IMR-90 (cell line): Measurements from ENCODE around the gene BEST1. TPM values are rescaled to one million over a fixed set of nuclear protein-coding genes. Genes with fewer than 3 reads are reported as not detected.
A peak's percentile ranks its signal among the peaks of the same experiment; 100 is the strongest.

ENCODE experiments used
- ATAC-seq: fragments of 200-7000 bp; cut with Tn5 transposase; 2 replicates; pipeline ENCODE4 v1.9.1; 2020; ENCODE audit warnings: low read depth, mild to moderate bottlenecking, moderate library complexity
- BruUV-seq: library from RNA; stranded (reverse); fragments of 400-500 nt; replicated peaks from 2 replicates; lab custom pipeline; 2021; lab: Mats Ljungman, UMichigan
- CTCF ChIA-PET: fragments of 300-600 bp; formaldehyde crosslinking; extraction: SDS; loops from one replicate; lab custom pipeline; 2021; ENCODE audit warnings: antibody characterized with exemption; lab: Yijun Ruan, JAX
- POLR2A ChIA-PET: fragments of 300-600 bp; sonication (Branson Sonifier 250); formaldehyde crosslinking; loops from one replicate; lab custom pipeline; 2022; ENCODE audit warnings: antibody characterized with exemption; ENCODE audit not compliant: unreplicated experiment; lab: Charles Lee
- DNase-seq: peaks from one replicate; pipeline ENCODE4 v3.0.0; 2013
- H2AFZ ChIP-seq: replicated peaks from 2 replicates; pipeline ENCODE3; 2013; ENCODE audit warnings: low read length, mild to moderate bottlenecking; ENCODE audit not compliant: poor library complexity
- H2AK5ac ChIP-seq: 2 replicates; pipeline ENCODE4 v1.6.1; 2013; ENCODE audit warnings: low read depth, low read length, inconsistent platforms
- H2AK9ac ChIP-seq: replicated peaks from 2 replicates; pipeline ENCODE3; 2013; ENCODE audit warnings: mild to moderate bottlenecking, low read depth, low read length, moderate library complexity; ENCODE audit not compliant: poor library complexity
- H2BK120ac ChIP-seq: 2 replicates; pipeline ENCODE4 v1.6.1; 2013; ENCODE audit warnings: low read depth, low read length, inconsistent platforms
- H2BK15ac ChIP-seq: 3 replicates; pipeline ENCODE4 v1.6.1; 2013; ENCODE audit warnings: low read depth, low read length, inconsistent platforms
- H2BK20ac ChIP-seq: 2 replicates; pipeline ENCODE4 v1.6.1; 2013; ENCODE audit warnings: low read depth, mild to moderate bottlenecking, inconsistent platforms, low read length, moderate library complexity
- H2BK5ac ChIP-seq: 2 replicates; pipeline ENCODE4 v1.6.1; 2013; ENCODE audit warnings: mild to moderate bottlenecking, low read depth, low read length, inconsistent platforms; ENCODE audit not compliant: poor library complexity, severe bottlenecking
- H3K14ac ChIP-seq: replicated peaks from 2 replicates; pipeline ENCODE4 v1.6.1; 2013; ENCODE audit warnings: low read depth, low read length, inconsistent platforms
- H3K18ac ChIP-seq: 2 replicates; pipeline ENCODE4 v1.6.1; 2013; ENCODE audit warnings: low read depth, low read length, control low read depth
- H3K23ac ChIP-seq: 2 replicates; pipeline ENCODE4 v1.6.1; 2013; ENCODE audit warnings: low read depth, low read length, inconsistent platforms
- H3K27ac ChIP-seq: 2 replicates; pipeline ENCODE4 v1.5.1; 2013; ENCODE audit warnings: mild to moderate bottlenecking, control low read depth, low read length; ENCODE audit not compliant: insufficient read depth
- H3K27me3 ChIP-seq: 2 replicates; pipeline ENCODE4 v1.6.1; 2013; ENCODE audit warnings: low read length; ENCODE audit not compliant: control insufficient read depth, insufficient read depth
- H3K36me3 ChIP-seq: 2 replicates; pipeline ENCODE4 v1.6.1; 2013; ENCODE audit warnings: low read length, mixed read lengths; ENCODE audit not compliant: control insufficient read depth, insufficient read depth
- H3K4ac ChIP-seq: 2 replicates; pipeline ENCODE4 v1.6.1; 2013; ENCODE audit warnings: low read depth, low read length, inconsistent platforms
- H3K4me1 ChIP-seq: 2 replicates; pipeline ENCODE4 v1.6.1; 2013; ENCODE audit warnings: low read length, mixed read lengths; ENCODE audit not compliant: control insufficient read depth, insufficient read depth
- H3K4me2 ChIP-seq: 2 replicates; pipeline ENCODE4 v1.6.1; 2013; ENCODE audit warnings: low read depth, mild to moderate bottlenecking, control low read depth, low read length, moderate library complexity
- H3K4me3 ChIP-seq: 2 replicates; pipeline ENCODE4 v1.5.1; 2013; ENCODE audit warnings: low read depth, mild to moderate bottlenecking, control low read depth, low read length, moderate library complexity; ENCODE audit not compliant: insufficient read depth
- H3K56ac ChIP-seq: 2 replicates; pipeline ENCODE4 v1.6.1; 2013; ENCODE audit warnings: low read length, inconsistent platforms; ENCODE audit not compliant: insufficient read depth; ENCODE audit errors: extremely low read depth
- H3K79me1 ChIP-seq, 2 experiments: 2 replicates each; pipeline ENCODE4 v1.6.1; 2013; ENCODE audit warnings: low read length in 2 of 2, inconsistent platforms in 1 of 2, low read depth in 1 of 2
- H3K9ac ChIP-seq: 2 replicates; pipeline ENCODE4 v1.6.1; 2013; ENCODE audit warnings: low read depth, low read length, control low read depth
- H3K9me1 ChIP-seq: 2 replicates; pipeline ENCODE4 v1.6.1; 2013; ENCODE audit warnings: low read length, inconsistent platforms; ENCODE audit not compliant: insufficient read depth
- H3K9me3 ChIP-seq: 2 replicates; pipeline ENCODE4 v1.6.1; 2013; ENCODE audit warnings: low read length; ENCODE audit not compliant: control insufficient read depth, insufficient read depth
- H4K20me1 ChIP-seq: 2 replicates; pipeline ENCODE4 v1.6.1; 2013; ENCODE audit warnings: low read length, inconsistent platforms; ENCODE audit not compliant: insufficient read depth
- H4K5ac ChIP-seq: 2 replicates; pipeline ENCODE4 v1.6.1; 2013; ENCODE audit warnings: mild to moderate bottlenecking, low read depth, low read length, control low read depth
- H4K8ac ChIP-seq, 2 experiments: 2 replicates each; pipeline ENCODE4 v1.6.1; 2013; ENCODE audit warnings: low read depth in 2 of 2, low read length in 2 of 2, control low read depth in 1 of 2, inconsistent platforms in 1 of 2
- H4K91ac ChIP-seq: 2 replicates; pipeline ENCODE4 v1.6.1; 2013; ENCODE audit warnings: low read depth, low read length, inconsistent platforms; ENCODE audit not compliant: insufficient read depth
- ELK1 ChIP-seq: fragments of 150-350 bp; IDR thresholded peaks from 2 replicates; pipeline ENCODE4 v1.6.1; 2016; ENCODE audit warnings: low read depth, mild to moderate bottlenecking, low read length, moderate library complexity, borderline replicate concordance
- RFX5 ChIP-seq: IDR thresholded peaks from 2 replicates; pipeline ENCODE4 v1.8.0; 2012; ENCODE audit warnings: low read depth, mild to moderate bottlenecking, low read length, moderate library complexity
- WGBS, 2 experiments: methylation state at CpG; one replicate each; pipeline versions ENCODE4 v1.1.5 to v1.1.7; 2013; ENCODE audit warnings: missing lambda C conversion rate in 2 of 2; ENCODE audit not compliant: insufficient read length in 1 of 2; ENCODE audit errors: extremely low coverage in 2 of 2; 5-methylcytosine and 5-hydroxymethylcytosine counted together
- dilution Hi-C: fragments of 300-500 bp; cut with HindIII; formaldehyde crosslinking; loops from one replicate; pipeline ENCODE4 v1.14.3; 2018; ENCODE audit warnings: low sequenced_read_pairs; ENCODE audit not compliant: unreplicated experiment
- in situ Hi-C: fragments of 300-500 bp; cut with MboI; formaldehyde crosslinking; loops from 3 replicates; pipeline ENCODE4 v1.14.3; 2019; ENCODE audit warnings: low sequenced_read_pairs, inconsistent platforms, mixed read lengths
- intact Hi-C: fragments of 100-400 bp; cut with micrococcal nuclease; formaldehyde crosslinking; loops from 2 replicates; pipeline ENCODE4 v1.10.0; 2022
- polyA plus RNA-seq, 3 experiments: library from polyadenylated mRNA; depleted of rRNA; stranded (reverse); fragments of >200 nt; gene quantifications; 2 replicates each; pipeline ENCODE4 v1.2.3, GENCODE V29; 2012; ENCODE audit warnings: low replicate concordance in 1 of 3
- total RNA-seq: library from RNA; depleted of rRNA; stranded (reverse); fragments of >200 nt; gene quantifications from 2 replicates; pipeline ENCODE4 v1.2.3, GENCODE V29; 2012

Gene BEST1
- total and polyA plus RNA-seq, 2 of the 4 experiments (the other 2 are of a cell fraction), result 0.90 to 1.4 TPM

- Histone ChIP-seq H3K9ac (peak overlapping the region; percentile 98), H2BK120ac (peak overlapping the region; percentile 33; the same call in 1 of the 2 replicates), H2AK9ac (peak overlapping the region; percentile 4), H3K36me3 (peaks cover 31% of the 10 kb centered on the region), H3K18ac (peak overlapping the region; percentile 10; the same call in 1 of the 2 replicates), H2AK5ac (no peak overlapping the region; the same call in 1 of the 2 replicates), H3K4me1 (peaks cover 18% of the 10 kb centered on the region), H4K5ac (no peak overlapping the region), H3K9me1 (peaks cover 31% of the 10 kb centered on the region), H2AFZ (peak overlapping the region; percentile 35), H4K91ac (0 out of 2 replicates have a peak overlapping the region, but pooled peaks have one; percentile 28), H3K9me3 (no peaks in the 10 kb centered on the region), H4K20me1 (peaks cover 56% of the 10 kb centered on the region), H3K4me3 (peak overlapping the region; percentile 93), H3K14ac (peak overlapping the region; percentile 93), H3K79me1 (peaks cover 15 to 71% of the 10 kb centered on the region in 2 experiments), H3K27me3 (no peaks in the 10 kb centered on the region), H3K4me2 (peak overlapping the region; percentile 66; the same call in 1 of the 2 replicates), H3K23ac (peak overlapping the region; percentile 90), H4K8ac (peak overlapping the region in 1 of 2 experiments; percentile 11; a peak in 1 of 4 replicates), H2BK20ac (no peak overlapping the region), H3K27ac (peak overlapping the region; percentile 79), H2BK15ac (no peak overlapping the region), H2BK5ac (peak overlapping the region; percentile 64), H3K56ac (peak overlapping the region; percentile 87), H3K4ac (peak overlapping the region; percentile 75)
- in situ Hi-C loops (loop anchor here (10.0 kb wide), 1 partner anchor 58 kb away; no protein-coding TSS in a partner anchor), intact Hi-C loops (loop anchor here (1.0 to 2.0 kb wide), 4 partner anchors 59 to 169 kb away; no protein-coding TSS in a partner anchor), dilution Hi-C loops (no loop called here)
- CTCF ChIA-PET, result interaction anchor here (3.3 kb wide), 1 partner anchor 115 kb away, joined by 15 read pairs; no protein-coding TSS in a partner anchor
- no TSS peak for BruUV-seq
- 0% methylated on average over 1 of the region's 13 CpGs; no CpG with 5 or more reads in 1 of the 2 experiments for WGBS, 2 experiments
- no peak for DNase-seq
- no peak for ATAC-seq
- POLR2A ChIA-PET, result interaction anchor here (1.4 to 1.9 kb wide), 2 partner anchors 11 to 115 kb away, joined by 4 to 17 read pairs; no protein-coding TSS in a partner anchor
- TF ChIP-seq RFX5, result no peak
- no peak for TF ChIP-seq ELK1
Measured at GRCh38 chr11:61966734-61967115, 16.6 kb downstream of the BEST1 start.
